ENCODE measurements around the gene LILRB2.

Gene LILRB2

DNA sequence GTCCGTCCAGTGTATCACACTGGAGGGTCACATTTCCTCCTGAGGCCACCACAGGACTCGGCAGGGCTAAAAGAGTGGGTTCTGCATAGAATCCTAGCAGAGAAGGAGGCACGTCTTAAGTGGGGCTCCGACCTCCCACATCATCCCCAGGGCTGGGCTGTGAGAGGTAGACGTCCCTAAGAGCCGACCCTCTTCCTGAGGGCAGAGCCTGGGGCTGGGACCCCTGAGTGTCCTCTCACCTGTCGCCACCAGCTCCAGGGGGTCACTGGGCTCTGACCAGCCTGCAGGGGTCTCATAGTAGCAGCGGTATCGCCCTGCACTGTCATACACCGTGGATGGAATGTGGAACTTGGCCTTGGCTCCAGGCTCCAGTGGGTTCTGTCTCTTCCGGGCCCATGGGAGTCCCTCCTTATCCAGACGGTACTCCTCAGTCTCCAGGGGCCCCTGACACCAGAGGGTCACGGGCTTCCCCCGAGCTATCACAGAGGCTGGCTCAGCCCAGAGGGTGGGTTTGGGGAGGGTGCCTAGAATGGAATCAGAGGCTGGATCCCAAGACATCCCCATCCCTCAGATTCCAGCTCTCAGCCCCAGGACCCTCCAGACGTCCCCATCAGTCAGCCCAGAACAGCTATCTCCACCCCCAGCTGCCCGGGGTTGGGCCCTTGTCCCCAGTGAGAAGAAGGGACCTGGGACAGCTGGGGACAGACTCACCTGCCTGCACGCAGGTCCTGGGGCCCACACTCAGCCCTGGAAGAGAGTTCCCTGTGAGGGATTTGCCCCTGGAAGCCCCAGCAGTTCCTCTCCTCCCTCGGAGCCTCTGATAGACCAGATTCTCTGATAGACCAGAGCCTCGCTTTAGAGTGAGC is 24.4 kb downstream of the LILRB2 start:
- ATAC-seq, result no peak; the same call in 2 of the 3 replicates
- TF ChIP-seq, protein P1, sequence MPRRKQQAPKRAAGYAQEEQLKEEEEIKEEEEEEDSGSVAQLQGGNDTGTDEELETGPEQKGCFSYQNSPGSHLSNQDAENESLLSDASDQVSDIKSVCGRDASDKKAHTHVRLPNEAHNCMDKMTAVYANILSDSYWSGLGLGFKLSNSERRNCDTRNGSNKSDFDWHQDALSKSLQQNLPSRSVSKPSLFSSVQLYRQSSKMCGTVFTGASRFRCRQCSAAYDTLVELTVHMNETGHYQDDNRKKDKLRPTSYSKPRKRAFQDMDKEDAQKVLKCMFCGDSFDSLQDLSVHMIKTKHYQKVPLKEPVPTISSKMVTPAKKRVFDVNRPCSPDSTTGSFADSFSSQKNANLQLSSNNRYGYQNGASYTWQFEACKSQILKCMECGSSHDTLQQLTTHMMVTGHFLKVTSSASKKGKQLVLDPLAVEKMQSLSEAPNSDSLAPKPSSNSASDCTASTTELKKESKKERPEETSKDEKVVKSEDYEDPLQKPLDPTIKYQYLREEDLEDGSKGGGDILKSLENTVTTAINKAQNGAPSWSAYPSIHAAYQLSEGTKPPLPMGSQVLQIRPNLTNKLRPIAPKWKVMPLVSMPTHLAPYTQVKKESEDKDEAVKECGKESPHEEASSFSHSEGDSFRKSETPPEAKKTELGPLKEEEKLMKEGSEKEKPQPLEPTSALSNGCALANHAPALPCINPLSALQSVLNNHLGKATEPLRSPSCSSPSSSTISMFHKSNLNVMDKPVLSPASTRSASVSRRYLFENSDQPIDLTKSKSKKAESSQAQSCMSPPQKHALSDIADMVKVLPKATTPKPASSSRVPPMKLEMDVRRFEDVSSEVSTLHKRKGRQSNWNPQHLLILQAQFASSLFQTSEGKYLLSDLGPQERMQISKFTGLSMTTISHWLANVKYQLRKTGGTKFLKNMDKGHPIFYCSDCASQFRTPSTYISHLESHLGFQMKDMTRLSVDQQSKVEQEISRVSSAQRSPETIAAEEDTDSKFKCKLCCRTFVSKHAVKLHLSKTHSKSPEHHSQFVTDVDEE (CRISPR knock-in tag; IDR thresholded peaks at IDR 0.05), result no peak
- TF ChIP-seq ARNTL (CRISPR knock-in tag; IDR thresholded peaks at IDR 0.05; ENCODE audit: borderline replicate concordance, low read depth) (no peak), ZFP30 (CRISPR knock-in tag; IDR thresholded peaks at IDR 0.05) (no peak), TCF4 (CRISPR knock-in tag; IDR thresholded peaks at IDR 0.05; ENCODE audit: borderline replicate concordance) (no peak), SNAI2 (CRISPR knock-in tag; IDR thresholded peaks at IDR 0.05) (no peak), RARB (CRISPR knock-in tag; IDR thresholded peaks at IDR 0.05) (no peak), BACH2 (CRISPR knock-in tag; IDR thresholded peaks at IDR 0.05; ENCODE audit: borderline replicate concordance) (no peak), CSDC2 (CRISPR knock-in tag; IDR thresholded peaks at IDR 0.05) (no peak), OSR1 (CRISPR knock-in tag; IDR thresholded peaks at IDR 0.05) (no peak), ESRRG (CRISPR knock-in tag; IDR thresholded peaks at IDR 0.05) (no peak), TOX (CRISPR knock-in tag; IDR thresholded peaks at IDR 0.05; ENCODE audit: borderline replicate concordance) (no peak), GLIS3 (CRISPR knock-in tag; IDR thresholded peaks at IDR 0.05) (no peak), ZFP3 (CRISPR knock-in tag; IDR thresholded peaks at IDR 0.05) (no peak)
- TF ChIP-seq, protein P2, sequence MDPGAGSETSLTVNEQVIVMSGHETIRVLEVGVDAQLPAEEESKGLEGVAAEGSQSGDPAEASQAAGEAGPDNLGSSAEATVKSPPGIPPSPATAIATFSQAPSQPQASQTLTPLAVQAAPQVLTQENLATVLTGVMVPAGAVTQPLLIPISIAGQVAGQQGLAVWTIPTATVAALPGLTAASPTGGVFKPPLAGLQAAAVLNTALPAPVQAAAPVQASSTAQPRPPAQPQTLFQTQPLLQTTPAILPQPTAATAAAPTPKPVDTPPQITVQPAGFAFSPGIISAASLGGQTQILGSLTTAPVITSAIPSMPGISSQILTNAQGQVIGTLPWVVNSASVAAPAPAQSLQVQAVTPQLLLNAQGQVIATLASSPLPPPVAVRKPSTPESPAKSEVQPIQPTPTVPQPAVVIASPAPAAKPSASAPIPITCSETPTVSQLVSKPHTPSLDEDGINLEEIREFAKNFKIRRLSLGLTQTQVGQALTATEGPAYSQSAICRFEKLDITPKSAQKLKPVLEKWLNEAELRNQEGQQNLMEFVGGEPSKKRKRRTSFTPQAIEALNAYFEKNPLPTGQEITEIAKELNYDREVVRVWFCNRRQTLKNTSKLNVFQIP (CRISPR knock-in tag; IDR thresholded peaks at IDR 0.05; ENCODE audit: borderline replicate concordance, low read depth), result no peak

DNA sequence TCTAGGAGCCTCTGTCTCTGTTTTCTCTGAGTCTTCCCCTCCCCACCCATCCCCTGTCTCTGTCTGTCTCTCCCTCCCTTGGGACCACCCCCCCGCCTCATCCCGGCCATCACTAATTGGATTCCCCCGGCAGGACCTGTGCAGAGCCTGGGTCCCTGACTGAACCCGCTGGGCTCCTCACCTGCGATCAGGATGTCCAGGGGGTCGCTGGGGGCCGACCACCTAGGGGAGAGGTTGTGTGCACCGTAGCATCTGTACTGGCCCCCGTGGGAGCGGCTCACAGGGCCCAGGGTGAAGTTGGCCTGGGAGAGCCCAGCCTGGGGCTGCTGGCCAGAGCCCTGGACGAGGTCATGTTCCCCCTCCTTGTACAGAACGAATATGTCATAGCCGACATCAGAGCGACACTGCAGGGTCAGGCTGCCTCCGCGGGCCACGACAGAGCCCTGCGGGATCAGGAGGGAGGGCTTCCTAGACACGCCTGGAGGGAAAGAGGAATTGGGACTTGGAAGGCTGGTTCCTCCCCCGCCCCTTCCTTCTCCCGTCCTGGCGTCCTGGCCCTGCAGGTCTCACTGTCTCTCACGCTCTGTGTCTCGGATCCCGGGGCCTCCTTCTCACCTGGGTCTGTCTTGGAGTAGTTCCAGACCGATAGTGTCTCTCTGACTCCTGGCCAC is 25.7 kb downstream of the LILRB2 start:
- no peak for ATAC-seq
- TF ChIP-seq SNAI2 (CRISPR knock-in tag; IDR thresholded peaks at IDR 0.05) (no peak), BACH2 (CRISPR knock-in tag; IDR thresholded peaks at IDR 0.05; ENCODE audit: borderline replicate concordance) (no peak), ZNF70 (CRISPR knock-in tag; IDR thresholded peaks at IDR 0.05) (no peak), ZC3H10 (CRISPR knock-in tag; IDR thresholded peaks at IDR 0.05) (no peak), ESRRG (CRISPR knock-in tag; IDR thresholded peaks at IDR 0.05) (no peak), ARNTL (CRISPR knock-in tag; IDR thresholded peaks at IDR 0.05; ENCODE audit: borderline replicate concordance, low read depth) (no peak)
- TF ChIP-seq, protein P3, sequence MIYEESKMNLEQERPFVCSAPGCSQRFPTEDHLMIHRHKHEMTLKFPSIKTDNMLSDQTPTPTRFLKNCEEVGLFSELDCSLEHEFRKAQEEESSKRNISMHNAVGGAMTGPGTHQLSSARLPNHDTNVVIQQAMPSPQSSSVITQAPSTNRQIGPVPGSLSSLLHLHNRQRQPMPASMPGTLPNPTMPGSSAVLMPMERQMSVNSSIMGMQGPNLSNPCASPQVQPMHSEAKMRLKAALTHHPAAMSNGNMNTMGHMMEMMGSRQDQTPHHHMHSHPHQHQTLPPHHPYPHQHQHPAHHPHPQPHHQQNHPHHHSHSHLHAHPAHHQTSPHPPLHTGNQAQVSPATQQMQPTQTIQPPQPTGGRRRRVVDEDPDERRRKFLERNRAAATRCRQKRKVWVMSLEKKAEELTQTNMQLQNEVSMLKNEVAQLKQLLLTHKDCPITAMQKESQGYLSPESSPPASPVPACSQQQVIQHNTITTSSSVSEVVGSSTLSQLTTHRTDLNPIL (CRISPR knock-in tag; IDR thresholded peaks at IDR 0.05; ENCODE audit: low read depth), result no peak
- TF ChIP-seq, protein P2 (CRISPR knock-in tag; IDR thresholded peaks at IDR 0.05; ENCODE audit: borderline replicate concordance, low read depth), result no peak
- TF ChIP-seq, protein P1 (CRISPR knock-in tag; IDR thresholded peaks at IDR 0.05), result no peak
